Right ventricle myocardium superior (tissue), 1 donor: ENCODE data around the gene UBE2E1. TPM values are rescaled to one million over a fixed set of nuclear protein-coding genes. Genes with fewer than 3 reads are reported as not detected.
A peak's percentile ranks its signal among the peaks of the same experiment; 100 is the strongest.

ENCODE experiments used
- ATAC-seq: fragments of 200-7000 bp; cut with Tn5 transposase; one replicate; pipeline ENCODE4 v1.9.1; 2020; ENCODE audit warnings: mild to moderate bottlenecking; ENCODE audit not compliant: poor library complexity
- DNase-seq: peaks from one replicate; pipeline ENCODE4 v3.0.0-alpha.2; 2020
- intact Hi-C: fragments of 100-400 bp; cut with DNase I; formaldehyde crosslinking; loops from one replicate; pipeline ENCODE4 v1.11.2; 2022
- long read RNA-seq: library from polyadenylated mRNA; unstranded; transcript quantifications from one replicate; pipeline ENCODE4 v2.0.0, GENCODE V29; 2021
- total RNA-seq: library from RNA; stranded (reverse); fragmentation: NEBNext Ultra II Directional; extraction: Animal tissue kit (Norgen Biotek cat#: 25700); gene quantifications from one replicate; pipeline ENCODE4 v1.2.1, GENCODE V29; 2021
- donor health status: DM: no; HTN: yes; CAD: no; lungs with severe emphysema.

Gene UBE2E1
- total RNA-seq, result 69.9 TPM
- long read RNA-seq, partial matches to known transcripts, result 0 of 1 reads
- long read RNA-seq, other reads (novel, unspliced or antisense), result 0 of 1 reads

- DNase-seq, result peak; percentile 89
- intact Hi-C loops, result loop anchor here (10.0 kb wide), 1 partner anchor 601 kb away; the partner anchor contains the start of gene UBE2E2
- peak; percentile 81 for ATAC-seq
These were observed at the start of gene UBE2E1 for GRCh38 chr3:23805633-23806533. Gene UBE2E1, plus strand, starts transcription at chr3:23805955. Its CDS starts 1,315 bp downstream, at chr3:23807270.

DNA sequence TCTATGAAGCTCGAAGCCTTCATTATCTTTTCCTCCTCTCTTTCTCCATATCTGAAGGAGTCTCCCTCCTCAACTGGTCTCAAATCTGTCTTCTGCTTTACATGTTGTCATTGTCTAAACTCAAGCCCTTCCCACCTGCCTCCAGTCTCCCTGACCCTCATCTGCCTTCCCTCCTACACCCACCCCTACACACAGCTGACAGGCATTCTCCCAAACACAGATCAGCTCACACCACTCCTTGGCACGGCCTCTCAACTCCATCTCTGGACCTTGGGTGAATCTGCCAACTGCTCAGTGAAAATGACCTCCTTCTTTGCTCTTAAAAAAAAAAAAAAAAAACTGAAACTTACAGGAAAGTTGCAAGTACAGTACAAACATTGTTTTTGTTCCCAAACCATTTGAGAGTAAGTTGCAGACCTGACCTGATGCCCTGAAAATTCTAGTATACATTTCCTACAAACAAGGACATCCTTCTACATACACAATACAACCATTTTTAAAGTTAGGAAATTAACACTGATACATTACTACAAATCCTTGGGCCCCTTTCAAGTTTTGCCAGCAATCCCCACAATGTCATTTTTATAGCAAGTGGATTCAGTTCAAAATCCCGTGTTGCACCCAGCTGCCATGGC lies 49.4 kb upstream of the UBE2E1 start:
- intact Hi-C loops, result no loop called here
- ATAC-seq (no peak), DNase-seq (no peak)

DNA sequence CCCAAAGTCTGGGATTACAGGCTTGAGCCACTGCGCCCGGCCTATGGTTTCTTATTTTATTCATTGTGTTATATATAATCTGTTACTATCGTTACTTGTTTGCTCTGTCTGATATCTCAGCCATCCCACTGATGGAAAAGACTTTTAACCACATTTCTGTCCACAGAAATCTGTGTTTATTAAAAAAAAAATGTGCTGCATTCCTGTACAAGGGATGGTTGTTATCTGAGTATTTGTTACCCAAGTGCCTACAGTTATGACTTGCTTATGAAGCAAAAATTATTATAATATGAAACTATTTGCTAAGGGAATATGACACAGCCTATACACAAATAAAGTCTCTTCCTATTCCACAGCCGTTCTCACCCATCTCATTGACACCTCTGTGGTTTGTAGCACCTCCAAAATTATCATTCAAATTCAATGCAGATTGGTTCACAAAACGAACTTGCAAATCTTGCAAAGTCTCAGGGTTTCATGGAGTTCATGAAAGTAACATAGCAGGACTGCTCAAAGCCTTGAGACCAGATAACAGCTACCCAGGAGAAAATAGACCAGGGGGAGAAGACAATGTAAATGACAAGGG lies 47.4 kb upstream of the UBE2E1 start:
- ATAC-seq (no peak), DNase-seq (no peak)
- intact Hi-C loops, result no loop called here

GRCh38 chr3:23760325-23760724 lies 45.4 kb upstream of the UBE2E1 start:
- ATAC-seq (no peak), DNase-seq (no peak)
- intact Hi-C loops, result no loop called here

GRCh38 chr3:23760871-23761373 lies 44.8 kb upstream of the UBE2E1 start:
- ATAC-seq (no peak), DNase-seq (no peak)
- intact Hi-C loops, result no loop called here

- ATAC-seq, result peak; percentile 53
- intact Hi-C loops, result no loop called here
These were observed 44.3 kb upstream of the UBE2E1 start for GRCh38 chr3:23761440-23761896.

DNA sequence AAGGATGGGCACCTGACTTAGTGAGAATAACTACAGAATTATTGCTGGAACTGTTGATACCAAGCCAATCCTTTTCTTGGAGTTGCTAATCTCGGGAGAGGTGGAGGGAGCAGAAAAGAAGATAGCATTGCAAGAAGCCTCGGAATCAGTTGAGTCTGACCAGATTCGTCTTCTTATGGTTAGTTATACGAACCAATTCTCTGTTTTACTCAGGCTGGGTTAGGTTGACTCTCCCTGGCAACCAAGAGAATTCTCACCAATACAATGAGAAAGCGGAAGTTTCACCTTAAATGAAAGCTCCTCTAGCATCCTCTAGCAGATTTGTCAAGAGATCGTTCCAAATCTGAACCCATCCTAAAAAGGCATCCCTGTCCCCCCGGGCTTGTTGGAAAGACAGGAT lies 43.5 kb upstream of the UBE2E1 start:
- no peak for ATAC-seq
- DNase-seq, result no peak
- intact Hi-C loops, result no loop called here

More at GRCh38 chr3:23761440-23761896, 44.3 kb upstream of the UBE2E1 start:
- DNase-seq, result no peak

- ATAC-seq (peak; percentile 43), DNase-seq (no peak)
- intact Hi-C loops, result no loop called here
These were observed 42.8 kb upstream of the UBE2E1 start for GRCh38 chr3:23762759-23763477.

GRCh38 chr3:23764407-23764806 lies 41.3 kb upstream of the UBE2E1 start:
- no peak for ATAC-seq
- DNase-seq, result no peak
- intact Hi-C loops, result no loop called here

DNA sequence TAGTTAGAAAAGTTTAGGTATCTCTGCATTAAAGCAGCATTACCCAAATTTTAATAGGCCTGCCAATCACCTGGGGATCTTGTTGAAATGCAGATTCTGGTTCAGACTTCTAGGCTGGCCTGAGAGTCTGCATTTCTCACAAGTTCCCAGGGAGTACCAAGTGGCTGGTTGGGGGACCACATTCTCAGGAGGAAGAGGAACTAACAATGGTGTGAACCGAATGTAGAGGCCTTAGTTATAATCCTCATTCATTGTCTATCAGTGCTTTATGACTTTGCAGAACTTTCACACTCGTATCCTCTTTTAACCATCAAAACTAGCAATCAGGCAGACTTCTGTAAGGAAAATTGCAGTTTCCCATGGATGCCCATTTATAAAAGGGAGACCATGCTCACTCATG lies 38.2 kb upstream of the UBE2E1 start:
- DNase-seq (no peak), ATAC-seq (no peak)
- intact Hi-C loops, result no loop called here

DNA sequence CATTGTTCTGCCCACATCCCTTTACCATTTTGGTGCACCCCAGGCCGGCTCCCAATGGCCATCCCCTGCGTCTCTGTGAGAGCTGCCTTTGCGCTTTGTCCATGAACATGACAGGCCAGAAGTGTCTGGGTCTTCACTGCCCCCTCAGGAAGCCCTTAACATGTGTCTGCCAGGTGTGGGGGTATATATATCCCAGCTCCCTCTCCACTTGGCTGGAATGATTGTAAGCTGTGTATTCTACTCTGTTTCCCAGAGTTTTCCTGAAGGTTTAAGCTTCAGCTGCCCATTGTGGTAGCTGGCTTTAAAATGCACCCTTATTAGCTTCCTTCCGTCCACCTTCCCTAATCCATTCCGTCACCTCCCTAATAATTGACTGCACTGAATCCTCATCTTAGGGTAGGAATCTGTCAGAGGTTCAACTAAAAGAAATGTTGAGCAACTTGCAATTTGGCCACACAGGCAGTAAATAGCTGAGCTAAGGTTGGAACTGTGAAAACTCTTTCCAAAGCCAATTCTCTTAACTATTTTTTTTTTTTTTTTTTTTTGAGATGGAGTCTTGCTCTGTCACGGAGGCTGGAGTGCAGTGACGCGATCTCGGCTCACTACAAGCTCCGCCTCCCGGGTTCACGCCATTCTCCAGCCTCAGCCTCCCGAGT lies 30.4 kb upstream of the UBE2E1 start:
- intact Hi-C loops, result no loop called here
- ATAC-seq, result peak; percentile 52
- DNase-seq, result no peak

- peak; percentile 86 for ATAC-seq
- intact Hi-C loops, result no loop called here
- no peak for DNase-seq
These were observed 29.3 kb upstream of the UBE2E1 start for GRCh38 chr3:23776352-23776891.

GRCh38 chr3:23778446-23778845 lies 27.3 kb upstream of the UBE2E1 start:
- intact Hi-C loops, result no loop called here
- no peak for DNase-seq
- no peak for ATAC-seq

DNA sequence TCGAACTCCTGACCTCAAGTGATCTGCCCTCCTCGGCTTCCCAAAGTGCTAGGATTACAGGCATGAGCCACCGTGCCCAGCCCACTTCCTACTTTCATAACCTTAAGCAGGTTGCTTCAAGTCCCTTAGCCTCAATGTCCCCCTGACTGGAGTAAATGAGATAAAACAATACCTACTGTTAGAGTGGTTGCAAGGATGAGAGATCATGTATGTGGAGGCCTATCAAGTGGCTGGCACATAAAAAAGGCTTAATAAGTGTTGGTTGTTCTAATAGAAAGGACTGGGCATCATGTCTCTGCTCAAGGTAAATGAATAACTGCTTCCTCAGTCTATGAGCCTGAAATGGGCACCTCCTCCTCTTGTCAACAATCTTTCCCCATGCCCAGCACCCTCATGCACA lies 25.9 kb upstream of the UBE2E1 start:
- intact Hi-C loops, result no loop called here
- ATAC-seq (no peak), DNase-seq (no peak)

- intact Hi-C loops, result no loop called here
- DNase-seq (no peak), ATAC-seq (no peak)
These were observed 24.7 kb upstream of the UBE2E1 start for GRCh38 chr3:23781051-23781450.

- DNase-seq (no peak), ATAC-seq (no peak)
- intact Hi-C loops, result no loop called here
These were observed 23.9 kb upstream of the UBE2E1 start for GRCh38 chr3:23781871-23782270.

- no peak for DNase-seq
- ATAC-seq, result no peak
- intact Hi-C loops, result no loop called here
These were observed 20.6 kb upstream of the UBE2E1 start for GRCh38 chr3:23785097-23785645.

GRCh38 chr3:23785882-23786281 lies 19.9 kb upstream of the UBE2E1 start:
- ATAC-seq, result no peak
- intact Hi-C loops, result no loop called here
- DNase-seq, result no peak
